Endothelial cell of umbilical vein (primary cell): ENCODE results near the gene EFNA5. TPM values are rescaled to one million over a fixed set of nuclear protein-coding genes. Genes with fewer than 3 reads are reported as not detected.

Experiments used
- BruUV-seq: library from RNA; stranded (reverse); fragments of 400-500 nt; replicated peaks from 2 replicates; lab custom pipeline; 2021; lab: Mats Ljungman, UMichigan
- CTCF ChIA-PET: fragments of 300-600, 350-600 bp; sonication (Branson Sonifier 250); formaldehyde crosslinking; loops from one replicate; lab custom pipeline; 2021; ENCODE audit warnings: antibody characterized with exemption, inconsistent platforms; lab: Charles Lee
- POLR2A ChIA-PET: fragments of 300-600, 350-600 bp; sonication (Branson Sonifier 250); formaldehyde crosslinking; loops from one replicate; lab custom pipeline; 2021; ENCODE audit warnings: antibody characterized with exemption, inconsistent platforms; lab: Charles Lee
- DNase-seq: peaks from one replicate; pipeline ENCODE4 v3.0.0-alpha.2; 2011; ENCODE audit warnings: low read depth, low spot score
- FAIRE-seq: peaks from 2 replicates; lab custom pipeline; 2011; peaks lifted over from hg19 to GRCh38; lab: Jason Lieb, UNC
- H2AFZ ChIP-seq: 2 replicates; pipeline ENCODE4 v1.6.0; 2012; ENCODE audit warnings: low read depth, low read length, control low read depth, inconsistent platforms
- H3K27ac ChIP-seq: 2 replicates; pipeline ENCODE4 v1.5.1; 2011; ENCODE audit warnings: low read depth, mild to moderate bottlenecking, control low read depth, low read length, moderate library complexity; ENCODE audit not compliant: insufficient read depth
- H3K27me3 ChIP-seq, 2 experiments: 2 replicates each; pipeline versions ENCODE4 v1.6.0 to v1.6.1; 2011; ENCODE audit warnings: low read length in 2 of 2, mixed read lengths in 1 of 2; ENCODE audit not compliant: control insufficient read depth in 2 of 2, insufficient read depth in 2 of 2
- H3K36me3 ChIP-seq, 2 experiments: 2 replicates in 1 of 2; 3 replicates in 1 of 2; pipeline ENCODE4 v1.5.1; 2011; ENCODE audit warnings: low read length in 2 of 2, mild to moderate bottlenecking in 1 of 2, moderate library complexity in 1 of 2; ENCODE audit not compliant: control insufficient read depth in 2 of 2, insufficient read depth in 2 of 2; ENCODE audit errors: extremely low read depth in 1 of 2
- H3K4me1 ChIP-seq: 3 replicates; pipeline ENCODE4 v1.5.1; 2011; ENCODE audit warnings: mild to moderate bottlenecking, low read length; ENCODE audit not compliant: control insufficient read depth, insufficient read depth; ENCODE audit errors: extremely low read depth
- H3K4me2 ChIP-seq: 2 replicates; pipeline ENCODE4 v1.6.1; 2011; ENCODE audit warnings: low read length, control low read depth, mixed read lengths; ENCODE audit not compliant: insufficient read depth
- H3K4me3 ChIP-seq, 3 experiments: fragments of 200-600 bp in 1 of 3; sonication (generic), shearing (Covaris generic) in 1 of 3; replicated peaks in 1 of 3; 2 replicates each; pipeline ENCODE4 v1.5.1; 2011 to 2016; ENCODE audit warnings: control low read depth in 3 of 3, low read length in 3 of 3, mild to moderate bottlenecking in 2 of 3, inconsistent platforms in 1 of 3, low read depth in 1 of 3, moderate library complexity in 1 of 3; ENCODE audit not compliant: insufficient read depth in 1 of 3
- H3K79me2 ChIP-seq: 2 replicates; pipeline ENCODE4 v1.6.0; 2012; ENCODE audit warnings: low read length, inconsistent platforms; ENCODE audit not compliant: control insufficient read depth, insufficient read depth
- H3K9ac ChIP-seq: replicated peaks from 2 replicates; pipeline ENCODE3; 2011; ENCODE audit warnings: low read length, control low read depth; ENCODE audit not compliant: insufficient read depth; ENCODE audit errors: extremely low read depth
- H3K9me1 ChIP-seq: replicated peaks from 3 replicates; pipeline ENCODE4 v1.6.0; 2011; ENCODE audit warnings: mild to moderate bottlenecking, low read length; ENCODE audit not compliant: control insufficient read depth, insufficient read depth; ENCODE audit errors: extremely low read depth
- H3K9me3 ChIP-seq: replicated peaks from 2 replicates; pipeline ENCODE4 v1.5.1; 2012; ENCODE audit warnings: low read length, inconsistent platforms; ENCODE audit not compliant: control insufficient read depth, insufficient read depth
- H4K20me1 ChIP-seq: replicated peaks from 2 replicates; pipeline ENCODE3; 2011; ENCODE audit warnings: mild to moderate bottlenecking, low read length; ENCODE audit not compliant: control insufficient read depth, insufficient read depth; ENCODE audit errors: extremely low read depth
- EZH2 ChIP-seq: IDR thresholded peaks from 2 replicates; pipeline ENCODE4 v1.6.1; 2012; ENCODE audit warnings: borderline replicate concordance, low read depth, mild to moderate bottlenecking, moderate library complexity, low read length, inconsistent platforms; ENCODE audit not compliant: severe bottlenecking
- FOS ChIP-seq: IDR thresholded peaks from 2 replicates; pipeline ENCODE4 v1.6.1; 2011; ENCODE audit warnings: mild to moderate bottlenecking, low read length, moderate library complexity, borderline replicate concordance; ENCODE audit not compliant: insufficient read depth
- GATA2 ChIP-seq: IDR thresholded peaks from 2 replicates; pipeline ENCODE4 v1.7.0; 2011; ENCODE audit warnings: low read depth, mild to moderate bottlenecking, moderate library complexity, mixed read lengths, low read length; ENCODE audit not compliant: insufficient read length, insufficient read depth
- JUN ChIP-seq: IDR thresholded peaks from 2 replicates; pipeline ENCODE4 v1.6.1; 2011; ENCODE audit warnings: borderline replicate concordance, low read depth; ENCODE audit not compliant: insufficient read length, insufficient read depth
- MYC ChIP-seq: IDR thresholded peaks from one replicate; pipeline ENCODE4 v1.6.1; 2011; ENCODE audit warnings: mild to moderate bottlenecking, low read depth, low read length
- POLR2A ChIP-seq: IDR thresholded peaks from 2 replicates; pipeline ENCODE4 v1.6.1; 2012; ENCODE audit warnings: low read depth, mild to moderate bottlenecking, control low read depth, low read length
- POLR2AphosphoS5 ChIP-seq: IDR thresholded peaks from 2 replicates; pipeline ENCODE4 v1.6.1; 2012; ENCODE audit warnings: low read depth, mild to moderate bottlenecking, control low read depth, low read length, moderate library complexity; ENCODE audit not compliant: insufficient read depth
- dilution Hi-C: fragments of 300-500 bp; cut with MboI; formaldehyde crosslinking; loops from one replicate; pipeline ENCODE4 v1.15.0; 2019; ENCODE audit warnings: low sequenced_read_pairs; ENCODE audit not compliant: extremely low pct_ligation_motif_present
- intact Hi-C: fragments of 100-400 bp; cut with micrococcal nuclease; formaldehyde crosslinking; loops from one replicate; pipeline ENCODE4 v1.10.0; 2022
- polyA plus RNA-seq, 4 experiments: library from polyadenylated mRNA; depleted of rRNA in 3 of 4; stranded (reverse) in 3 of 4; unstranded in 1 of 4; fragments of >200 nt; gene quantifications; 2 replicates each; pipeline versions ENCODE4 v1.2.1 to v1.2.3, GENCODE V29; 2011 to 2012; ENCODE audit warnings: missing spikeins in 1 of 4
- total RNA-seq: library from RNA; stranded (reverse); gene quantifications from 2 replicates; pipeline ENCODE4 v1.2.3, GENCODE V29; 2021
- TF ChIP-seq, protein P1 (sequence below), 2 donors: IDR thresholded peaks; 1 replicate in 1 of 2; 2 replicates in 1 of 2; pipeline ENCODE4 v1.5.1; 2011; ENCODE audit warnings: low read length in 2 of 2, mild to moderate bottlenecking in 2 of 2, moderate library complexity in 2 of 2, control low read depth in 1 of 2, inconsistent platforms in 1 of 2, low read depth in 1 of 2; ENCODE audit not compliant: insufficient read depth in 1 of 2; ENCODE audit errors: extremely low read depth in 1 of 2
- TF ChIP-seq, protein P2 (sequence below): IDR thresholded peaks from 2 replicates; pipeline ENCODE4 v1.6.1; 2011; ENCODE audit not compliant: insufficient read depth, insufficient read length

The EFNA5 gene
- total and polyA plus RNA-seq, 2 donors (not counting 3 experiments of a cell fraction or from before 2014, with no cell fraction given) = 13.6 to 22.1 TPM

- intact Hi-C loops (no loop called here), dilution Hi-C loops (no loop called here)
- FAIRE-seq (no peak), DNase-seq (no peak)
- Histone ChIP-seq H3K9me3 (no peaks in the 10 kb centered on the region), H3K4me2 (no peak overlapping the region), H3K4me3 (no peak overlapping the region), H3K4me1 (no peaks in the 10 kb centered on the region), H3K36me3 (no peaks in the 10 kb centered on the region), H2AFZ (no peak overlapping the region), H3K27me3 (no peaks in the 10 kb centered on the region), H3K79me2 (no peaks in the 10 kb centered on the region), H3K9me1 (no peaks in the 10 kb centered on the region), H3K9ac (no peak overlapping the region), H4K20me1 (no peaks in the 10 kb centered on the region), H3K27ac (no peak overlapping the region)
- POLR2A ChIA-PET = no interaction called here
- TF ChIP-seq FOS = no peak
- TF ChIP-seq, protein P1, sequence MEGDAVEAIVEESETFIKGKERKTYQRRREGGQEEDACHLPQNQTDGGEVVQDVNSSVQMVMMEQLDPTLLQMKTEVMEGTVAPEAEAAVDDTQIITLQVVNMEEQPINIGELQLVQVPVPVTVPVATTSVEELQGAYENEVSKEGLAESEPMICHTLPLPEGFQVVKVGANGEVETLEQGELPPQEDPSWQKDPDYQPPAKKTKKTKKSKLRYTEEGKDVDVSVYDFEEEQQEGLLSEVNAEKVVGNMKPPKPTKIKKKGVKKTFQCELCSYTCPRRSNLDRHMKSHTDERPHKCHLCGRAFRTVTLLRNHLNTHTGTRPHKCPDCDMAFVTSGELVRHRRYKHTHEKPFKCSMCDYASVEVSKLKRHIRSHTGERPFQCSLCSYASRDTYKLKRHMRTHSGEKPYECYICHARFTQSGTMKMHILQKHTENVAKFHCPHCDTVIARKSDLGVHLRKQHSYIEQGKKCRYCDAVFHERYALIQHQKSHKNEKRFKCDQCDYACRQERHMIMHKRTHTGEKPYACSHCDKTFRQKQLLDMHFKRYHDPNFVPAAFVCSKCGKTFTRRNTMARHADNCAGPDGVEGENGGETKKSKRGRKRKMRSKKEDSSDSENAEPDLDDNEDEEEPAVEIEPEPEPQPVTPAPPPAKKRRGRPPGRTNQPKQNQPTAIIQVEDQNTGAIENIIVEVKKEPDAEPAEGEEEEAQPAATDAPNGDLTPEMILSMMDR (IDR thresholded peaks at IDR 0.05; ENCODE audit: extremely low read depth in 1 of 2, insufficient read depth in 1 of 2, low read depth in 1 of 2, low read length in 2 of 2) = no peak
- TF ChIP-seq GATA2 = no peak
- CTCF ChIA-PET = interaction anchor here (1.4 to 1.6 kb wide), 2 partner anchors 28 to 277 kb away, joined by 3 read pairs; no protein-coding TSS in a partner anchor
- no TSS peak for BruUV-seq
Measured at GRCh38 chr5:107589520-107590193, 81.1 kb downstream of the EFNA5 start.

- no peaks in the 10 kb centered on the region for H3K9me3 ChIP-seq
- CTCF ChIA-PET = interaction anchor here (1.0 kb wide), 2 partner anchors 8 to 763 kb away, joined by 3 read pairs; no protein-coding TSS in a partner anchor
Measured at GRCh38 chr5:107582625-107583024, 88.1 kb downstream of the EFNA5 start.

More at GRCh38 chr5:107582625-107583024, 88.1 kb downstream of the EFNA5 start:
- POLR2A ChIA-PET = no interaction called here
- dilution Hi-C loops (no loop called here), intact Hi-C loops (no loop called here)
- no peaks in the 10 kb centered on the region for H3K27me3 ChIP-seq
- no peak overlapping the region for H3K9ac ChIP-seq
- no peak overlapping the region for H3K27ac ChIP-seq
- peaks cover under 1% of the 10 kb centered on the region for H3K79me2 ChIP-seq
- TF ChIP-seq EZH2 (no peak), FOS (no peak), POLR2AphosphoS5 (no peak), GATA2 (no peak), JUN (no peak), MYC (no peak), POLR2A (no peak)
- TF ChIP-seq, protein P2, sequence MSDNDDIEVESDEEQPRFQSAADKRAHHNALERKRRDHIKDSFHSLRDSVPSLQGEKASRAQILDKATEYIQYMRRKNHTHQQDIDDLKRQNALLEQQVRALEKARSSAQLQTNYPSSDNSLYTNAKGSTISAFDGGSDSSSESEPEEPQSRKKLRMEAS = no peak
- TF ChIP-seq, protein P1 (IDR thresholded peaks at IDR 0.05; ENCODE audit: extremely low read depth in 1 of 2, insufficient read depth in 1 of 2, low read depth in 1 of 2, low read length in 2 of 2) = no peak
- H3K9me1 ChIP-seq = no peaks in the 10 kb centered on the region
- no peaks in the 10 kb centered on the region for H4K20me1 ChIP-seq
- BruUV-seq = no TSS peak
- no peaks in the 10 kb centered on the region for H3K36me3 ChIP-seq
- H3K4me2 ChIP-seq = no peak overlapping the region
- no peak for FAIRE-seq
- no peak overlapping the region for H2AFZ ChIP-seq
- H3K4me1 ChIP-seq = no peaks in the 10 kb centered on the region
- DNase-seq = no peak
- no peak overlapping the region for H3K4me3 ChIP-seq
